ENCODE measurements around the gene HABP4.

The HABP4 gene

GRCh38 chr9:96519095-96519494, 69.1 kb downstream of the HABP4 start:
- H3K4me3 ChIP-seq (ENCODE audit: low read depth, low read length): no peak overlapping the region
- TF ChIP-seq, protein P1, sequence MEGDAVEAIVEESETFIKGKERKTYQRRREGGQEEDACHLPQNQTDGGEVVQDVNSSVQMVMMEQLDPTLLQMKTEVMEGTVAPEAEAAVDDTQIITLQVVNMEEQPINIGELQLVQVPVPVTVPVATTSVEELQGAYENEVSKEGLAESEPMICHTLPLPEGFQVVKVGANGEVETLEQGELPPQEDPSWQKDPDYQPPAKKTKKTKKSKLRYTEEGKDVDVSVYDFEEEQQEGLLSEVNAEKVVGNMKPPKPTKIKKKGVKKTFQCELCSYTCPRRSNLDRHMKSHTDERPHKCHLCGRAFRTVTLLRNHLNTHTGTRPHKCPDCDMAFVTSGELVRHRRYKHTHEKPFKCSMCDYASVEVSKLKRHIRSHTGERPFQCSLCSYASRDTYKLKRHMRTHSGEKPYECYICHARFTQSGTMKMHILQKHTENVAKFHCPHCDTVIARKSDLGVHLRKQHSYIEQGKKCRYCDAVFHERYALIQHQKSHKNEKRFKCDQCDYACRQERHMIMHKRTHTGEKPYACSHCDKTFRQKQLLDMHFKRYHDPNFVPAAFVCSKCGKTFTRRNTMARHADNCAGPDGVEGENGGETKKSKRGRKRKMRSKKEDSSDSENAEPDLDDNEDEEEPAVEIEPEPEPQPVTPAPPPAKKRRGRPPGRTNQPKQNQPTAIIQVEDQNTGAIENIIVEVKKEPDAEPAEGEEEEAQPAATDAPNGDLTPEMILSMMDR (IDR thresholded peaks at IDR 0.05; ENCODE audit: control insufficient read depth, extremely low read depth, insufficient read depth): no peak
- DNase-seq (ENCODE audit: low read depth): no peak

- TF ChIP-seq, protein P1 (IDR thresholded peaks at IDR 0.05; ENCODE audit: control insufficient read depth, extremely low read depth, insufficient read depth): no peak
- no peak for DNase-seq (ENCODE audit: low read depth)
- H3K4me3 ChIP-seq (ENCODE audit: low read depth, low read length): no peak overlapping the region
Measured at GRCh38 chr9:96519787-96520186, 69.8 kb downstream of the HABP4 start.

DNA sequence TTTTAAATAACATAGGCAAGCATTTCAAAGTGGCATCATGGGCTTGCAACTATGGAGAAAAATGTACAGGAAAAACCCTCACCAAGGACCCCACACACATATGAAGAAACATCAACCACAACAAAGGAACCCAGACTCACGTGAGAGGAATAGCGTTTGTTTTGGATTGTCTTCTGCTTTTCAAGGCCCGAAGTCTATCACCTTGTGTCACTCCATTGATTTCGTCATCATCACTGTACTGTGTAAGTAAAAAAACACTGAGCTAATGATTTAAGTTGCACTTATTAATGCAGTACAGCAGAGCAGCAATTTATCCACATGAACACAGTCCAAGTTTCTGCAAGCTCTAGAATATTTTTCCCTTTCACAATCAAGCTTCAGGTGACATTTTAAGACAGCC, 72.4 kb downstream of the HABP4 start:
- no peak for DNase-seq (ENCODE audit: low read depth)
- no peak overlapping the region for H3K4me3 ChIP-seq (ENCODE audit: low read depth, low read length)
- TF ChIP-seq, protein P1 (IDR thresholded peaks at IDR 0.05; ENCODE audit: control insufficient read depth, extremely low read depth, insufficient read depth): no peak

DNA sequence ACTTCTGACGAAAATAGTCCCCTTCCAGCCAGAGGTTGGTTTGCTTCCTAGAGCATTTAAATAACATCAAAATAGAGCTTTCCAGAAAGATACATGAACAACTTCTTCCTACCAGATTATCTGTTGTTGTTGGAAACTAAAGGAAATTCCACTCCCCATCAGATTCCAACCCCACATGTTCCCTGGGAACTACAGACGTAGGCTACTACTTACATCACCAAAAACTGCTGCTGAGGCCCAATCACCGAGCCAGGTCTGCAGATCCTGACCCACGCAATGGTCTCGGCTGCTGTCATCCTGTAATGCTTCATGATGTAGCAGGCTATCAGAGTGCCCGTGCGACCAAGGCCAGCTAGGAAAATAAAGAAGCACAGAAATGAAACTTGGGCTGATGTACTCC, 73.4 kb downstream of the HABP4 start:
- TF ChIP-seq, protein P1 (IDR thresholded peaks at IDR 0.05; ENCODE audit: control insufficient read depth, extremely low read depth, insufficient read depth): no peak
- H3K4me3 ChIP-seq (ENCODE audit: low read depth, low read length): no peak overlapping the region
- DNase-seq (ENCODE audit: low read depth): no peak

DNA sequence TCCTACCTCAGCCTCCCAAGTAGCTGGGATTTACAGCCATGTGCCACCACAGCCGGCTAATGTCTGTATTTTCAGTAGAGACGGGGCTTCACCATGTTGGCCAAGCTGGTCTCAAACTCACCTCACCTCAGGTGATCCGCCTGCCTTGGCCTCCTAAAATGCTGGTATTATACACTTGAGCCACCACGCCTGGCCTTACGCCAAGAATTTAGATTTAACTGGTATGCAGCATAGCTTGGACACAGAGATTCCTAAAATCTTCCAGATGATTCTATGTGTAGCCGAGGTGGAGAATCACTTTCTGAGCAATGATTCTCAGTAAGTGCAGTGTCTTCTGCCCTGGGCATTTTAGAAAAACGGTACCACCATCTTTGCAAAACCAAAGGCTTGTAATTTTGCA, 74.1 kb downstream of the HABP4 start:
- no peak overlapping the region for H3K4me3 ChIP-seq (ENCODE audit: low read depth, low read length)
- no peak for DNase-seq (ENCODE audit: low read depth)
- TF ChIP-seq, protein P1 (IDR thresholded peaks at IDR 0.05; ENCODE audit: control insufficient read depth, extremely low read depth, insufficient read depth): no peak

- H3K4me3 ChIP-seq (ENCODE audit: low read depth, low read length): no peak overlapping the region
- TF ChIP-seq, protein P1 (IDR thresholded peaks at IDR 0.05; ENCODE audit: control insufficient read depth, extremely low read depth, insufficient read depth): no peak
- DNase-seq (ENCODE audit: low read depth): no peak
Measured at GRCh38 chr9:96524764-96525163, 74.8 kb downstream of the HABP4 start.

- TF ChIP-seq, protein P1 (IDR thresholded peaks at IDR 0.05; ENCODE audit: control insufficient read depth, extremely low read depth, insufficient read depth): no peak
- H3K4me3 ChIP-seq (ENCODE audit: low read depth, low read length): no peak overlapping the region
- no peak for DNase-seq (ENCODE audit: low read depth)
Measured at GRCh38 chr9:96532173-96532572, 82.2 kb downstream of the HABP4 start.

Measured in LNCaP clone FGC (cell line).